ENCODE data around the gene SCNN1G.

- TF ChIP-seq CTCF (IDR thresholded peaks at IDR 0.05) = no peak
- TF ChIP-seq EP300 (IDR thresholded peaks at IDR 0.05) = no peak
- no peak for TF ChIP-seq POLR2A (IDR thresholded peaks at IDR 0.05)
Observed at GRCh38 chr16:23195366-23195978, 12.9 kb downstream of the SCNN1G start.

Data from ovary (tissue), 3 donors.